HG03103 (cell line): ENCODE results near the gene ATP6V0C.
"Not testable (repeated sequence)": the region's sequence is repeated elsewhere in the genome, so short reads cannot be mapped to it uniquely, and the experiment has no call there.

Experiments
- ATAC-seq: cut with Tn5 transposase; IDR thresholded peaks from one replicate; pipeline ENCODE4 v1.9.1; 2021; ENCODE audit warnings: low read depth; ENCODE audit not compliant: unreplicated experiment

Gene ATP6V0C

GRCh38 chr16:2474877-2475412, 38.8 kb upstream of the ATP6V0C start, which contains the start of gene TBC1D24:
TBC1D24 (plus strand) TSS chr16:2475127; CDS start chr16:2496149, 21,022 bp downstream.
- peak; percentile 43 for ATAC-seq

- ATAC-seq = no peak
These were observed 38.1 kb upstream of the ATP6V0C start for GRCh38 chr16:2475413-2476344.

- ATAC-seq = no peak
These were observed 37.4 kb upstream of the ATP6V0C start for GRCh38 chr16:2476345-2476720.

- ATAC-seq = no peak
These were observed 37.0 kb upstream of the ATP6V0C start for GRCh38 chr16:2476741-2477140.

- ATAC-seq = no peak
These were observed 36.4 kb upstream of the ATP6V0C start for GRCh38 chr16:2477327-2477726.

GRCh38 chr16:2478279-2478678, 35.5 kb upstream of the ATP6V0C start:
- no peak for ATAC-seq

- not testable (repeated sequence) for ATAC-seq
These were observed 33.8 kb upstream of the ATP6V0C start for GRCh38 chr16:2479996-2480395.

GRCh38 chr16:2480948-2481347, 32.8 kb upstream of the ATP6V0C start:
- no peak for ATAC-seq

GRCh38 chr16:2481676-2482075, 32.1 kb upstream of the ATP6V0C start:
- ATAC-seq = no peak

- no peak for ATAC-seq
These were observed 31.5 kb upstream of the ATP6V0C start for GRCh38 chr16:2482249-2482648.

- no peak for ATAC-seq
These were observed 30.8 kb upstream of the ATP6V0C start for GRCh38 chr16:2482708-2483534.

- ATAC-seq = no peak
These were observed 29.5 kb upstream of the ATP6V0C start for GRCh38 chr16:2483939-2484897.

GRCh38 chr16:2484898-2485508, 28.7 kb upstream of the ATP6V0C start:
- ATAC-seq = no peak

GRCh38 chr16:2485811-2486507, 27.8 kb upstream of the ATP6V0C start:
- ATAC-seq = no peak

- ATAC-seq = peak; percentile 54
These were observed 26.9 kb upstream of the ATP6V0C start for GRCh38 chr16:2486645-2487516.

GRCh38 chr16:2487517-2487842, 26.3 kb upstream of the ATP6V0C start:
- ATAC-seq = no peak

- ATAC-seq = no peak
These were observed 25.7 kb upstream of the ATP6V0C start for GRCh38 chr16:2487903-2488531.

- ATAC-seq = no peak
These were observed 24.2 kb upstream of the ATP6V0C start for GRCh38 chr16:2489581-2489980.
